HepG2 (cell line): ENCODE measurements around the gene MAGI1. TPM values are rescaled to one million over a fixed set of nuclear protein-coding genes. Genes with fewer than 3 reads are reported as not detected.

Experiments used
- ATAC-seq: fragments of 200-7000 bp; cut with Tn5 transposase; 3 replicates; pipeline ENCODE4 v1.9.1; 2020; ENCODE audit warnings: mild to moderate bottlenecking, moderate library complexity
- BruUV-seq: library from RNA; stranded (reverse); fragments of 400-500 nt; replicated peaks from 2 replicates; lab custom pipeline; 2021; lab: Mats Ljungman, UMichigan
- CTCF ChIA-PET: fragments of 300-600 bp; formaldehyde crosslinking; extraction: SDS; loops from one replicate; lab custom pipeline; 2021; ENCODE audit warnings: low total read pairs, inconsistent platforms, low intra/inter-chr PET ratio; lab: Yijun Ruan, JAX
- POLR2A ChIA-PET: fragments of 350-600 bp; sonication (Branson Sonifier 250); formaldehyde crosslinking; loops from one replicate; lab custom pipeline; 2020; ENCODE audit warnings: antibody characterized with exemption, inconsistent platforms; lab: Yijun Ruan, JAX
- DNase-seq: peaks from one replicate; pipeline ENCODE4 v3.0.0-alpha.2; 2015; ENCODE audit warnings: low spot score
- FAIRE-seq: peaks from 3 replicates; lab custom pipeline; 2011; peaks lifted over from hg19 to GRCh38; lab: Jason Lieb, UNC
- H2AFZ ChIP-seq: one replicate; pipeline ENCODE4 v1.6.1; 2011; ENCODE audit warnings: low read length, inconsistent platforms
- H3K27ac ChIP-seq: fragments of 300-600 bp; 3 replicates; pipeline ENCODE4 v1.8.0; 2011; ENCODE audit warnings: mixed run types, mild to moderate bottlenecking, mixed read lengths, low read length, inconsistent platforms; ENCODE audit not compliant: insufficient read depth; ENCODE audit errors: extremely low read length
- H3K27me3 ChIP-seq, 2 experiments: fragments of 200-600 bp in 1 of 2; 2 replicates in 1 of 2; 3 replicates in 1 of 2; pipeline versions ENCODE4 v1.6.0 to v1.8.0; 2011; ENCODE audit warnings: low read length in 2 of 2, mild to moderate bottlenecking in 2 of 2, moderate library complexity in 2 of 2, inconsistent platforms in 1 of 2; ENCODE audit not compliant: insufficient read depth in 2 of 2, control insufficient read depth in 1 of 2
- H3K36me3 ChIP-seq, 2 experiments: fragments of 200-600 bp in 1 of 2; replicated peaks in 1 of 2; 2 replicates in 1 of 2; 3 replicates in 1 of 2; pipeline versions ENCODE4 v1.5.1 to v1.8.0; 2011; ENCODE audit warnings: low read length in 2 of 2, inconsistent platforms in 1 of 2; ENCODE audit not compliant: insufficient read depth in 2 of 2, control insufficient read depth in 1 of 2
- H3K4me1 ChIP-seq: 2 replicates; pipeline ENCODE4 v1.5.1; 2012; ENCODE audit warnings: low read length, inconsistent platforms; ENCODE audit not compliant: insufficient read depth
- H3K4me2 ChIP-seq: 2 replicates; pipeline ENCODE4 v1.6.0; 2011; ENCODE audit warnings: low read depth, low read length, inconsistent platforms
- H3K4me3 ChIP-seq, 3 experiments: fragments of 200-600 bp in 1 of 3; sonication (generic), shearing (Covaris generic) in 1 of 3; replicated peaks in 1 of 3; 2 replicates each; pipeline ENCODE4 v1.5.1; 2011 to 2016; ENCODE audit warnings: low read length in 3 of 3, inconsistent platforms in 2 of 3, low read depth in 2 of 3, mild to moderate bottlenecking in 2 of 3, control low read depth in 1 of 3, mixed read lengths in 1 of 3; ENCODE audit not compliant: insufficient read depth in 1 of 3
- H3K79me2 ChIP-seq: one replicate; pipeline ENCODE4 v1.6.1; 2011; ENCODE audit warnings: low read length, inconsistent platforms; ENCODE audit not compliant: insufficient read depth
- H3K9ac ChIP-seq: 2 replicates; pipeline ENCODE4 v1.6.0; 2011; ENCODE audit warnings: mild to moderate bottlenecking, low read depth, low read length, inconsistent platforms; ENCODE audit not compliant: insufficient read depth
- H3K9me3 ChIP-seq: 2 replicates; pipeline ENCODE4 v1.5.1; 2012; ENCODE audit warnings: mild to moderate bottlenecking, low read length
- H4K20me1 ChIP-seq: 2 replicates; pipeline ENCODE4 v1.6.0; 2011; ENCODE audit warnings: inconsistent platforms, mild to moderate bottlenecking, low read length, moderate library complexity; ENCODE audit not compliant: insufficient read depth
- CBFB ChIP-seq: sonication (generic); formaldehyde crosslinking; IDR thresholded peaks from 2 replicates; pipeline ENCODE4 v1.4.0; 2020; ENCODE audit warnings: missing genetic modification reagents
- KLF9 ChIP-seq: IDR thresholded peaks from 2 replicates; pipeline ENCODE4 v1.6.1; 2016; ENCODE audit warnings: low read depth
- MYPOP ChIP-seq: sonication (generic); formaldehyde crosslinking; IDR thresholded peaks from 2 replicates; pipeline ENCODE4 v1.8.1; 2023; ENCODE audit warnings: mild to moderate bottlenecking, moderate library complexity, missing genetic modification reagents
- NR2F1 ChIP-seq, 2 experiments: fragments of 450-650 bp in 1 of 2; formaldehyde crosslinking in 1 of 2; IDR thresholded peaks; 2 replicates each; pipeline versions ENCODE4 v1.5.0 to v1.6.1; 2016 to 2020; ENCODE audit warnings: mild to moderate bottlenecking in 1 of 2, missing compliant biosample characterization in 1 of 2, missing genetic modification reagents in 1 of 2, moderate library complexity in 1 of 2
- NRL ChIP-seq: sonication (generic); formaldehyde crosslinking; IDR thresholded peaks from 2 replicates; pipeline ENCODE4 v1.5.0; 2020; ENCODE audit warnings: missing genetic modification reagents, mild to moderate bottlenecking, moderate library complexity, borderline replicate concordance
- PRPF4 ChIP-seq: fragments of 200-400 bp; formaldehyde crosslinking; IDR thresholded peaks from 2 replicates; pipeline ENCODE4 v1.6.1; 2016; ENCODE audit warnings: low read length, low read depth; ENCODE audit not compliant: poor library complexity, severe bottlenecking
- SATB2 ChIP-seq: sonication (generic); formaldehyde crosslinking; IDR thresholded peaks from 2 replicates; pipeline ENCODE4 v1.5.0; 2020; ENCODE audit warnings: missing genetic modification reagents
- ZBTB43 ChIP-seq: sonication (generic); formaldehyde crosslinking; conservative IDR thresholded peaks from 2 replicates; pipeline ENCODE4 v1.4.0; 2020; ENCODE audit warnings: missing genetic modification reagents
- ZNF121 ChIP-seq: sonication (generic); formaldehyde crosslinking; IDR thresholded peaks from 2 replicates; pipeline ENCODE4 v1.5.0; 2020; ENCODE audit warnings: mild to moderate bottlenecking, missing genetic modification reagents
- ZNF18 ChIP-seq: sonication (generic); formaldehyde crosslinking; IDR thresholded peaks from 2 replicates; pipeline ENCODE4 v1.8.0; 2022; ENCODE audit warnings: mild to moderate bottlenecking, missing genetic modification reagents; ENCODE audit not compliant: insufficient replicate concordance
- ZNF235 ChIP-seq: sonication (generic); formaldehyde crosslinking; IDR thresholded peaks from 2 replicates; pipeline ENCODE4 v1.8.1; 2023; ENCODE audit warnings: mild to moderate bottlenecking, missing genetic modification reagents, borderline replicate concordance
- ZNF274 ChIP-seq: sonication (generic); formaldehyde crosslinking; IDR thresholded peaks from 2 replicates; pipeline ENCODE4 v1.5.1; 2020; ENCODE audit warnings: mild to moderate bottlenecking, missing genetic modification reagents
- ZNF691 ChIP-seq: sonication (generic); formaldehyde crosslinking; IDR thresholded peaks from 2 replicates; pipeline ENCODE4 v1.4.0; 2020; ENCODE audit warnings: missing genetic modification reagents, low read depth, mild to moderate bottlenecking, borderline replicate concordance
- WGBS: methylation state at CpG from one replicate; pipeline ENCODE4 v1.1.6; 2017; ENCODE audit warnings: low lambda C conversion rate; 5-methylcytosine and 5-hydroxymethylcytosine counted together
- in situ Hi-C: cut with HindIII; loops from 2 replicates; pipeline ENCODE4 v1.10.0; 2017; ENCODE audit warnings: low pct_unique_long_range_greater_than_20kb; ENCODE audit not compliant: extremely low pct_ligation_motif_present
- intact Hi-C: fragments of 100-400 bp; cut with micrococcal nuclease; formaldehyde crosslinking; loops from one replicate; pipeline ENCODE4 v1.10.0; 2022; ENCODE audit not compliant: unreplicated experiment
- polyA plus RNA-seq, 8 experiments: library from polyadenylated mRNA; depleted of rRNA in 3 of 8; stranded (reverse) in 7 of 8; unstranded in 1 of 8; fragments of >200 nt; fragmentation: Illumina TruSeq in 4 of 8; extraction: Trizol in 4 of 8; gene quantifications; 2 replicates each; pipeline versions ENCODE4 v1.2.1 to v1.2.3, GENCODE V29; 2011 to 2016; ENCODE audit warnings: low read depth in 4 of 8, missing spikeins in 1 of 8, mixed read lengths in 1 of 8; ENCODE audit not compliant: insufficient read depth in 1 of 8
- total RNA-seq, 5 experiments: library from RNA; depleted of rRNA; stranded (reverse); fragments of >200 nt; fragmentation: Illumina TruSeq; extraction: Trizol; gene quantifications; 2 replicates each; pipeline ENCODE4 v1.2.3, GENCODE V29; 2016; ENCODE audit warnings: low read depth in 1 of 5
- TF ChIP-seq, protein P1 (sequence below): sonication (generic); formaldehyde crosslinking; IDR thresholded peaks from 2 replicates; pipeline ENCODE4 v1.4.0; 2020; ENCODE audit warnings: missing genetic modification reagents
- TF ChIP-seq, protein P2 (sequence below): sonication (generic); formaldehyde crosslinking; IDR thresholded peaks from 2 replicates; pipeline ENCODE4 v1.4.0; 2020; ENCODE audit warnings: missing genetic modification reagents

Gene MAGI1
- total and polyA plus RNA-seq, 2 of the 13 experiments (the other 11 are each of a cell fraction or from before 2014, with no cell fraction given), result 22.2 to 26.0 TPM

DNA sequence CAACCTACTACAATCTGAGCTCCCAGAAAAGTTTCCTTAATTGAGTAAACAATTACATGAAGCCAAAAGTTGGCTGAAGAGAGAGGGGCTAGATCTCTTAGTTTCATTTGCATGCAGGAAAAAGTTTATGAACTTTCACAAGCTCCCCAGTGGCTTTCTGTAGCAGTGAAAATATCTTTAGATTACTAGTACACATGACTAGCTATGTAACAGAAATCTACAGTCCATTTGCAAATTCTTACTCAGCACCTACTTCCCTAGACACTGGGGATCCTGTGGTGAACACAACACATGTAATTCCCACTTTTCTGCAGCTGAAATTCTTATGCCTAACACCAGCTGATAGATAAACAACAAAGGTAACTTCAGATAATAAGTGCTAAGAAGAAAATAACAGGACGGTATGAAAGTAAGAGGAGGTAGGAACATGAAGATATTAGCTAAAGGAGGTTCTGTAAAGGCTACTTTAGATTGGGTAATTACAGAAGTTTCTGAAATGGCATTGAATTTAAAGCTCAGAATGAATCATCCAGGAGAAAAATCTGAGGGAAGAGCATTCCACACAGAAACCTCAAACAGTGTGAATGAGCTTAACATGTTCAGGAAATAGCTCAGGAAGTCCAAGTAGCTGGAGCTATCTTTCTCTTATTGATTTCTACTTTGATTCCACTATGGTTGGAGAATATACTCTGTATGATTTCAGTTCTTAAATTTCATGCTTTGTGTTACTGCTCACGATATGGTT, 204.8 kb downstream of the MAGI1 start:
- no peak overlapping the region for H3K27ac ChIP-seq
- TF ChIP-seq CBFB (CRISPR knock-in tag) (no peak), ZNF18 (CRISPR knock-in tag) (no peak), ZNF235 (CRISPR knock-in tag) (no peak), SATB2 (no peak), ZBTB43 (CRISPR knock-in tag) (no peak), ZNF274 (CRISPR knock-in tag) (no peak), MYPOP (CRISPR knock-in tag) (no peak), PRPF4 (no peak), ZNF121 (CRISPR knock-in tag) (no peak), NRL (CRISPR knock-in tag) (no peak), KLF9 (CRISPR knock-in tag) (no peak), NR2F1 (CRISPR knock-in tag; IDR thresholded peaks at IDR 0.05) (no peak), ZNF691 (CRISPR knock-in tag) (no peak)
- TF ChIP-seq, protein P1, sequence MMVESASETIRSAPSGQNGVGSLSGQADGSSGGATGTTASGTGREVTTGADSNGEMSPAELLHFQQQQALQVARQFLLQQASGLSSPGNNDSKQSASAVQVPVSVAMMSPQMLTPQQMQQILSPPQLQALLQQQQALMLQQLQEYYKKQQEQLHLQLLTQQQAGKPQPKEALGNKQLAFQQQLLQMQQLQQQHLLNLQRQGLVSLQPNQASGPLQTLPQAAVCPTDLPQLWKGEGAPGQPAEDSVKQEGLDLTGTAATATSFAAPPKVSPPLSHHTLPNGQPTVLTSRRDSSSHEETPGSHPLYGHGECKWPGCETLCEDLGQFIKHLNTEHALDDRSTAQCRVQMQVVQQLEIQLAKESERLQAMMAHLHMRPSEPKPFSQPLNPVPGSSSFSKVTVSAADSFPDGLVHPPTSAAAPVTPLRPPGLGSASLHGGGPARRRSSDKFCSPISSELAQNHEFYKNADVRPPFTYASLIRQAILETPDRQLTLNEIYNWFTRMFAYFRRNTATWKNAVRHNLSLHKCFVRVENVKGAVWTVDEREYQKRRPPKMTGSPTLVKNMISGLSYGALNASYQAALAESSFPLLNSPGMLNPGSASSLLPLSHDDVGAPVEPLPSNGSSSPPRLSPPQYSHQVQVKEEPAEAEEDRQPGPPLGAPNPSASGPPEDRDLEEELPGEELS, result no peak
- TF ChIP-seq, protein P2, sequence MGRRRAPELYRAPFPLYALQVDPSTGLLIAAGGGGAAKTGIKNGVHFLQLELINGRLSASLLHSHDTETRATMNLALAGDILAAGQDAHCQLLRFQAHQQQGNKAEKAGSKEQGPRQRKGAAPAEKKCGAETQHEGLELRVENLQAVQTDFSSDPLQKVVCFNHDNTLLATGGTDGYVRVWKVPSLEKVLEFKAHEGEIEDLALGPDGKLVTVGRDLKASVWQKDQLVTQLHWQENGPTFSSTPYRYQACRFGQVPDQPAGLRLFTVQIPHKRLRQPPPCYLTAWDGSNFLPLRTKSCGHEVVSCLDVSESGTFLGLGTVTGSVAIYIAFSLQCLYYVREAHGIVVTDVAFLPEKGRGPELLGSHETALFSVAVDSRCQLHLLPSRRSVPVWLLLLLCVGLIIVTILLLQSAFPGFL (CRISPR knock-in tag), result no peak
- TF ChIP-seq, all 625 proteins: peak for 0
- Histone ChIP-seq H3K27me3 (no peaks in the 10 kb centered on the region), H3K4me1 (peaks cover 32% of the 10 kb centered on the region), H3K4me3 (no peak overlapping the region), H2AFZ (no peak overlapping the region), H3K9me3 (no peaks in the 10 kb centered on the region), H3K36me3 (no peaks in the 10 kb centered on the region), H4K20me1 (peaks cover 17% of the 10 kb centered on the region), H3K4me2 (no peak overlapping the region), H3K79me2 (peaks cover 41% of the 10 kb centered on the region), H3K9ac (no peak overlapping the region)
- ChIA-PET POLR2A (no interaction called here), CTCF (no interaction called here)
- in situ Hi-C loops, result no loop called here
- ATAC-seq, result no peak
- no peak for FAIRE-seq
- DNase-seq, result no peak
- intact Hi-C loops, result no loop called here
- no TSS peak for BruUV-seq
- 94% methylated on average over 2 of the region's 2 CpGs for WGBS
